ENCODE measurements around the gene ZFP36L2.

ZFP36L2 gene

GRCh38 chr2:43226558-43226954, at the start of gene ZFP36L2:
Gene ZFP36L2, minus strand, starts transcription at chr2:43226606. Its CDS starts 291 bp downstream, at chr2:43226315.
- peak; percentile 98 for DNase-seq (ENCODE audit: low read depth)

GRCh38 chr2:43274721-43275120, 48.3 kb upstream of the ZFP36L2 start:
- DNase-seq (ENCODE audit: low read depth): no peak

- no peak for DNase-seq (ENCODE audit: low read depth)
Measured at GRCh38 chr2:43274055-43274454, 47.6 kb upstream of the ZFP36L2 start.

GRCh38 chr2:43273529-43273928, 47.1 kb upstream of the ZFP36L2 start:
- no peak for DNase-seq (ENCODE audit: low read depth)

- DNase-seq (ENCODE audit: low read depth): no peak
Measured at GRCh38 chr2:43270930-43271615, 44.7 kb upstream of the ZFP36L2 start.

- DNase-seq (ENCODE audit: low read depth): no peak
Measured at GRCh38 chr2:43270461-43270860, 44.1 kb upstream of the ZFP36L2 start.

GRCh38 chr2:43269706-43270105, 43.3 kb upstream of the ZFP36L2 start:
- DNase-seq (ENCODE audit: low read depth): peak; percentile 93

GRCh38 chr2:43269074-43269572, 42.7 kb upstream of the ZFP36L2 start:
- peak; percentile 98 for DNase-seq (ENCODE audit: low read depth)

- DNase-seq (ENCODE audit: low read depth): peak; percentile 24
Measured at GRCh38 chr2:43268066-43268953, 41.9 kb upstream of the ZFP36L2 start.

- no peak for DNase-seq (ENCODE audit: low read depth)
Measured at GRCh38 chr2:43267381-43267780, 41.0 kb upstream of the ZFP36L2 start.

GRCh38 chr2:43266711-43267111, 40.3 kb upstream of the ZFP36L2 start:
- no peak for DNase-seq (ENCODE audit: low read depth)

GRCh38 chr2:43265421-43265820, 39.0 kb upstream of the ZFP36L2 start:
- no peak for DNase-seq (ENCODE audit: low read depth)

GRCh38 chr2:43265001-43265400, 38.6 kb upstream of the ZFP36L2 start:
- peak; percentile 70 for DNase-seq (ENCODE audit: low read depth)

GRCh38 chr2:43262951-43263350, 36.5 kb upstream of the ZFP36L2 start:
- DNase-seq (ENCODE audit: low read depth): no peak

GRCh38 chr2:43262239-43262638, 35.8 kb upstream of the ZFP36L2 start:
- DNase-seq (ENCODE audit: low read depth): no peak

- DNase-seq (ENCODE audit: low read depth): no peak
Measured at GRCh38 chr2:43259512-43259911, 33.1 kb upstream of the ZFP36L2 start.

GRCh38 chr2:43258547-43259156, 32.2 kb upstream of the ZFP36L2 start:
- no peak for DNase-seq (ENCODE audit: low read depth)

GRCh38 chr2:43255296-43255910, 29.0 kb upstream of the ZFP36L2 start:
- no peak for DNase-seq (ENCODE audit: low read depth)

- no peak for DNase-seq (ENCODE audit: low read depth)
Measured at GRCh38 chr2:43254331-43254730, 27.9 kb upstream of the ZFP36L2 start.

- peak; percentile 82 for DNase-seq (ENCODE audit: low read depth)
Measured at GRCh38 chr2:43251171-43251731, 24.8 kb upstream of the ZFP36L2 start.

- no peak for DNase-seq (ENCODE audit: low read depth)
Measured at GRCh38 chr2:43250015-43250414, 23.6 kb upstream of the ZFP36L2 start.

GRCh38 chr2:43248621-43249020, 22.2 kb upstream of the ZFP36L2 start:
- DNase-seq (ENCODE audit: low read depth): no peak

Measured in fibroblast of gingiva (primary cell).